CD14-positive monocyte (primary cell): ENCODE data around the gene NUP50. TPM values are rescaled to one million over a fixed set of nuclear protein-coding genes. Genes with fewer than 3 reads are reported as not detected.

Experiments used
- DNase-seq, 3 donors: peaks; one replicate each; pipeline ENCODE4 v3.0.0-alpha.2; 2011 to 2022
- H2AFZ ChIP-seq: 2 replicates; pipeline ENCODE4 v1.6.0; 2012; ENCODE audit warnings: mild to moderate bottlenecking, low read depth, low read length, inconsistent platforms; ENCODE audit not compliant: insufficient read depth, poor library complexity, severe bottlenecking
- H3K27ac ChIP-seq, 2 donors: 1 replicate in 1 of 2; 2 replicates in 1 of 2; pipeline ENCODE4 v1.5.1; 2012 to 2013; ENCODE audit warnings: low read length in 2 of 2, control low read depth in 1 of 2, inconsistent platforms in 1 of 2, low read depth in 1 of 2, mild to moderate bottlenecking in 1 of 2
- H3K27me3 ChIP-seq, 2 donors: one replicate each; pipeline versions ENCODE4 v1.6.0 to v1.6.1; 2011 to 2013; ENCODE audit warnings: low read length in 2 of 2; ENCODE audit not compliant: control insufficient read depth in 2 of 2, insufficient read depth in 2 of 2
- H3K36me3 ChIP-seq, 2 donors: replicated peaks in 1 of 2; 1 replicate in 1 of 2; 2 replicates in 1 of 2; pipeline versions ENCODE4 v1.5.1 to v1.6.1; 2012 to 2013; ENCODE audit warnings: low read length in 2 of 2, control low read depth in 1 of 2, inconsistent platforms in 1 of 2, mild to moderate bottlenecking in 1 of 2; ENCODE audit not compliant: insufficient read depth in 2 of 2, control insufficient read depth in 1 of 2
- H3K4me1 ChIP-seq, 2 donors: 1 replicate in 1 of 2; 2 replicates in 1 of 2; pipeline versions ENCODE4 v1.5.1 to v1.6.1; 2012 to 2013; ENCODE audit warnings: low read length in 2 of 2, control low read depth in 1 of 2, inconsistent platforms in 1 of 2, mild to moderate bottlenecking in 1 of 2, moderate library complexity in 1 of 2; ENCODE audit not compliant: insufficient read depth in 2 of 2, control insufficient read depth in 1 of 2
- H3K4me2 ChIP-seq: replicated peaks from 2 replicates; pipeline ENCODE3; 2012; ENCODE audit warnings: low read length, moderate library complexity, mild to moderate bottlenecking; ENCODE audit not compliant: poor library complexity, severe bottlenecking; ENCODE audit errors: extremely low read depth
- H3K4me3 ChIP-seq, 3 experiments: fragments of 200-600 bp in 1 of 3; sonication (generic) in 1 of 3; replicated peaks in 1 of 3; 1 replicate in 2 of 3; 2 replicates in 1 of 3; pipeline ENCODE4 v1.5.1; 2011 to 2013; ENCODE audit warnings: low read length in 3 of 3, mild to moderate bottlenecking in 3 of 3, control low read depth in 2 of 3, low read depth in 2 of 3, inconsistent platforms in 1 of 3, moderate library complexity in 1 of 3
- H3K79me2 ChIP-seq: 2 replicates; pipeline ENCODE4 v1.6.0; 2012; ENCODE audit warnings: mild to moderate bottlenecking, control low read depth, inconsistent platforms, low read length, moderate library complexity; ENCODE audit not compliant: insufficient read depth
- H3K9ac ChIP-seq: 2 replicates; pipeline ENCODE4 v1.6.0; 2017; ENCODE audit warnings: low read length, mild to moderate bottlenecking; ENCODE audit not compliant: insufficient read depth, poor library complexity, severe bottlenecking
- H3K9me3 ChIP-seq, 2 donors: replicated peaks in 1 of 2; 1 replicate in 1 of 2; 2 replicates in 1 of 2; pipeline versions ENCODE4 v1.5.1 to v1.6.1; 2012 to 2013; ENCODE audit warnings: low read length in 2 of 2, control low read depth in 1 of 2; ENCODE audit not compliant: control insufficient read depth in 1 of 2, insufficient read depth in 1 of 2
- H4K20me1 ChIP-seq: 2 replicates; pipeline ENCODE4 v1.6.0; 2012; ENCODE audit warnings: mild to moderate bottlenecking, low read length, control low read depth, moderate library complexity; ENCODE audit not compliant: insufficient read depth
- H3K27ac Mint-ChIP-seq, 7 donors: one replicate each; pipeline ENCODE4 v1.8.0; 2020; ENCODE audit warnings: mild to moderate bottlenecking in 7 of 7, mixed read lengths in 7 of 7, moderate library complexity in 6 of 7, inconsistent platforms in 2 of 7
- H3K27me3 Mint-ChIP-seq, 3 donors: one replicate each; pipeline ENCODE4 v1.8.0; 2021 to 2022; ENCODE audit warnings: low read depth in 3 of 3, mild to moderate bottlenecking in 3 of 3, mixed read lengths in 3 of 3, moderate library complexity in 3 of 3, inconsistent platforms in 1 of 3
- H3K36me3 Mint-ChIP-seq, 2 donors: one replicate each; pipeline ENCODE4 v1.8.0; 2020; ENCODE audit warnings: mixed read lengths in 2 of 2, inconsistent platforms in 1 of 2, mild to moderate bottlenecking in 1 of 2
- H3K4me1 Mint-ChIP-seq: one replicate; pipeline ENCODE4 v1.8.0; 2020; ENCODE audit warnings: mild to moderate bottlenecking, mixed read lengths
- H3K4me3 Mint-ChIP-seq, 2 donors: one replicate each; pipeline ENCODE4 v1.8.0; 2020; ENCODE audit warnings: mild to moderate bottlenecking in 2 of 2, mixed read lengths in 2 of 2, moderate library complexity in 1 of 2
- H3K9me3 Mint-ChIP-seq, 7 donors: one replicate each; pipeline ENCODE4 v1.8.0; 2020 to 2022; ENCODE audit warnings: mixed read lengths in 7 of 7, mild to moderate bottlenecking in 6 of 7, moderate library complexity in 6 of 7, inconsistent platforms in 2 of 7
- CTCF ChIP-seq: fragments of 200-600 bp; IDR thresholded peaks from one replicate; pipeline ENCODE4 v1.8.0; 2022; ENCODE audit warnings: antibody characterized with exemption, mild to moderate bottlenecking
- WGBS: methylation state at CpG from one replicate; pipeline ENCODE4 v1.1.5; 2013; ENCODE audit warnings: missing lambda C conversion rate; ENCODE audit not compliant: insufficient coverage; 5-methylcytosine and 5-hydroxymethylcytosine counted together
- intact Hi-C, 2 donors: fragments of 100-400 bp; cut with micrococcal nuclease; formaldehyde crosslinking; loops; one replicate each; pipeline versions ENCODE4 v1.15.0 to v1.15.1; 2023
- polyA plus RNA-seq, 3 donors: library from polyadenylated mRNA; depleted of rRNA in 1 of 3; unstranded in 2 of 3; stranded (reverse) in 1 of 3; fragments of 300-500 nt in 2 of 3; fragments of >200 nt in 1 of 3; fragmentation: Illumina TruSeq in 2 of 3; gene quantifications; 1 replicate in 2 of 3; 2 replicates in 1 of 3; pipeline ENCODE4 v1.2.3, GENCODE V29; 2012 to 2021

The NUP50 gene
- polyA plus RNA-seq, 3 donors: 23.4 to 28.4 (median 26.9) TPM

DNA sequence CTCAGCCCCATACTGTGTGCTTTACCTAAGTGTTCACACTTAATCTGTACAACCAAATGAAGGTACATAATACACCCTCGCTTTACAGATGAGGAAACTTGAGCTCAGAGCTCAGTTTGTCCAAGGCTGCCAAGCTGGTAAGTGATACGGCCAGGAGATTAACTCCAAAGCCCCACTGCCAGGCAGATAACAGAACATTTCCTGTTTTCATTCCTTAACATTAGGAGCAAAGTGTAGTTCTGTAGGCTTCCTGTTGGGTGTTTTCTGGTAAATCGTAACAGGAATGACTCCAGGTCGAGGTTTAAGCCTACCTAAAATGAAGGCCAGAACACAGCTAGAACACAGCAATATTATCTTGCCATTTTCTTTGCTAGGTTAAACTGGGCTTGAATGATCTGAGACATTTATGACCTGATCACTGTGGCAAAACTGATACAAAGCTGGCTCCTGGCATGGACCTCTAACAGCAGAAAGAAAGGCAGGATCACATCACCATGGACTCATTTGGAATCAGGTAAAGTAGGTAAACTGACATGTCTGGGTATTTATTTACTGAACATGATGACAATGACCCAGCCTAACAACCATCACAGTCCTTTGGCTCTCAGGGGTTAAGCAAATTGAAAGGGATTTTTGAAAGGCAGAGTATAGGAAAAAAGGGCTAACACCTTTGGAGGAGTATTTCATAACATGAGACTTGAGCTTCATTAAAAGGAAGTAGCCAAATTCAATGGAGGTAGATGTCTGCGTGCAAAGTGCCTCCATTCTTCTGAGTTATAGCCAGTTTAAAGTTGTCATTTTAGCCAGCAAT lies 3.9 kb upstream of the NUP50 start:
- Histone ChIP-seq H3K36me3 (peaks cover 19 to 32% of the 10 kb centered on the region in 2 donors), H3K79me2 (peaks cover 80% of the 10 kb centered on the region), H4K20me1 (no peaks in the 10 kb centered on the region), H3K9me3 (no peaks in the 10 kb centered on the region), H3K4me3 (peak overlapping the region in 1 of 3 experiments; percentile 35), H3K4me1 (peaks cover 58 to 65% of the 10 kb centered on the region in 2 donors), H3K9ac (peak overlapping the region; percentile 41), H2AFZ (no peak overlapping the region), H3K27me3 (no peaks in the 10 kb centered on the region), H3K27ac (peak overlapping the region; percentile 88 to 91), H3K4me2 (peak overlapping the region; percentile 44)
- no peaks in the 10 kb centered on the region for H3K27me3 Mint-ChIP-seq
- H3K4me3 Mint-ChIP-seq: peak overlapping the region; percentile 31 to 59
- TF ChIP-seq CTCF: peak; percentile 11
- peak overlapping the region; percentile 95 to 98 (median 97) for H3K27ac Mint-ChIP-seq
- intact Hi-C loops: loop anchor here in 1 of 2 donors (10.0 kb wide), 1 partner anchor 885 kb away; no protein-coding TSS in a partner anchor
- peaks cover 0 to 1% (median 0%) of the 10 kb centered on the region in 7 donors for H3K9me3 Mint-ChIP-seq
- H3K36me3 Mint-ChIP-seq: peaks cover 34 to 36% of the 10 kb centered on the region in 2 donors
- WGBS: 33% methylated on average over 1 of the region's 5 CpGs
- peak in 2 of 3 donors; percentile 37 to 40 for DNase-seq
- peaks cover 67% of the 10 kb centered on the region for H3K4me1 Mint-ChIP-seq

DNA sequence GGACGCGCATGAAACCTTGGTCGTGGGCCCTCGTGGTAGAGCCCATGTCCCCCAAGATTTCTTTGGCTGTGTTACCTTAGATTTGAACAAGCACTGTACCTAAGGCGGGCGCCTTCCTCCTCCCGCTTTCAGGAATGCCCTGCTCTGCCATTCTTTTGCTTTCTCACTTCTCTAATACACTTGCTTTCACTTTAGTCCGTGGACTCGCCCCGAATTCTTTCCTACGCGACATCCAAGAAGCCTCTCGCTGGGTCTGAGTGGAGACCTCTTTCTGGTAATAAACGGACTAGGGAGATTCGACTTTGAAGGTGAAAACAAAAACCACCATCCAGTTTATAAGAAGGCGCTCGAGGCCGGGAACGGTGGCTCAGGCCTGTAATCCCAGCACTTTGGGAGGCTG lies 1.2 kb upstream of the NUP50 start:
- Histone ChIP-seq H3K4me3 (peak overlapping the region; percentile 66 to 98 (median 75)), H4K20me1 (peaks cover 7% of the 10 kb centered on the region), H3K9ac (peak overlapping the region; percentile 94), H3K79me2 (peaks cover 92% of the 10 kb centered on the region), H3K4me1 (peaks cover 84 to 91% of the 10 kb centered on the region in 2 donors), H3K4me2 (peak overlapping the region; percentile 98), H3K27me3 (no peaks in the 10 kb centered on the region), H2AFZ (no peak overlapping the region), H3K27ac (peak overlapping the region; percentile 89 to 96), H3K9me3 (no peaks in the 10 kb centered on the region), H3K36me3 (peaks cover 4 to 5% of the 10 kb centered on the region in 2 donors)
- DNase-seq: peak in 1 of 3 donors; percentile 10
- Mint-ChIP-seq H3K27me3 (no peaks in the 10 kb centered on the region), H3K4me1 (peaks cover 75% of the 10 kb centered on the region), H3K4me3 (peak overlapping the region; percentile 86 to 93), H3K27ac (peak overlapping the region; percentile 90 to 97 (median 95)), H3K36me3 (peaks cover 15 to 27% of the 10 kb centered on the region in 2 donors), H3K9me3 (no peaks in the 10 kb centered on the region)
- WGBS: 83% methylated on average over 6 of the region's 19 CpGs
- intact Hi-C loops: loop anchor here in 1 of 2 donors (10.0 kb wide), 1 partner anchor 882 kb away; no protein-coding TSS in a partner anchor
- TF ChIP-seq CTCF: no peak
